Adrenal gland (tissue), 12 donors: ENCODE measurements around the gene ADGRB3. TPM values are rescaled to one million over a fixed set of nuclear protein-coding genes. Genes with fewer than 3 reads are reported as not detected.
A peak's percentile ranks its signal among the peaks of the same experiment; 100 is the strongest.

ENCODE experiments used
- DNase-seq, 7 donors: peaks; one replicate each; pipeline ENCODE4 v3.0.0-alpha.2; 2019 to 2020
- H3K27ac ChIP-seq, 5 donors: fragments of 200-600 bp; sonication (generic) in 4 of 5; 1 replicate in 3 of 5; 2 replicates in 2 of 5; pipeline versions ENCODE4 v1.5.1 to v1.8.0; 2016 to 2020; ENCODE audit warnings: mild to moderate bottlenecking in 1 of 5
- H3K27me3 ChIP-seq: fragments of 200-600 bp; 2 replicates; pipeline ENCODE4 v1.8.0; 2021
- H3K36me3 ChIP-seq, 2 donors: fragments of 200-600 bp; replicated peaks in 1 of 2; 1 replicate in 1 of 2; 2 replicates in 1 of 2; pipeline versions ENCODE4 v1.5.1 to v1.8.0; 2018 to 2022
- H3K4me1 ChIP-seq, 2 donors: fragments of 200-600 bp; replicated peaks in 1 of 2; 1 replicate in 1 of 2; 2 replicates in 1 of 2; pipeline versions ENCODE4 v1.5.1 to v1.8.0; 2018 to 2021
- H3K4me3 ChIP-seq, 4 donors: fragments of 200-600 bp; sonication (generic) in 3 of 4; one replicate each; pipeline ENCODE4 v1.5.1; 2016 to 2018
- H3K9me3 ChIP-seq, 3 donors: fragments of 200-600 bp; sonication (generic) in 1 of 3; replicated peaks in 1 of 3; 1 replicate in 2 of 3; 2 replicates in 1 of 3; pipeline versions ENCODE4 v1.5.1 to v1.8.0; 2016 to 2021
- CTCF ChIP-seq, 6 experiments: fragments of 450-650 bp in 4 of 6; fragments of 200-600 bp in 2 of 6; sonication (generic) in 1 of 6; IDR thresholded peaks; 1 replicate in 5 of 6; 2 replicates in 1 of 6; pipeline versions ENCODE4 v1.5.1 to v1.8.0; 2016 to 2021; ENCODE audit warnings: antibody characterized with exemption in 6 of 6, mild to moderate bottlenecking in 2 of 6, moderate library complexity in 1 of 6
- POLR2A ChIP-seq, 2 donors: fragments of 450-650 bp; IDR thresholded peaks; one replicate each; pipeline ENCODE4 v1.6.1; 2017; ENCODE audit warnings: antibody characterized with exemption in 2 of 2, mild to moderate bottlenecking in 2 of 2, moderate library complexity in 1 of 2
- WGBS, 4 donors: extraction: QIAGEN DNeasy Blood & Tissue Kit in 2 of 4; methylation state at CpG; one replicate each; pipeline versions ENCODE4 v1.1.5 to v1.1.7; 2013 to 2017; 5-methylcytosine and 5-hydroxymethylcytosine counted together
- intact Hi-C, 2 donors: fragments of 100-400 bp; cut with DNase I; formaldehyde crosslinking; loops; one replicate each; pipeline versions ENCODE4 v1.14.1 to v1.15.0; 2022 to 2023
- polyA plus RNA-seq, 3 donors: library from polyadenylated mRNA; stranded (reverse); fragments of 200-250 nt in 2 of 3; fragments of 350-450 nt in 1 of 3; fragmentation: Illumina TruSeq in 1 of 3; extraction: RNeasy Lipid Tissue Mini Kit (QIAGEN cat#74804) in 1 of 3; gene quantifications; one replicate each; pipeline ENCODE4 v1.2.3, GENCODE V29; 2013 to 2014
- total RNA-seq, 9 donors: library from RNA; depleted of rRNA in 4 of 9; stranded (reverse); fragments of >200 nt in 4 of 9; fragments of 120-200 nt in 1 of 9; fragmentation: NEBNext Ultra II Directional in 1 of 9; extraction: Animal tissue kit (Norgen Biotek cat#: 25700) in 1 of 9; gene quantifications; one replicate each; pipeline versions ENCODE4 v1.1.0 to v1.2.4, GENCODE V29; 2013 to 2023
- donor health status: healthy with polysubstance abuse.
- donor health status: Bipolar disorder and iron deficiency.
- donor health status: DM: yes; HTN: yes; CAD: no.
- donor health status: DM: no; HTN: no; CAD: no.
- donor health status: DM: no; HTN: no; CAD: no.
- donor health status: DM: yes; HTN: yes; CAD: no.

ADGRB3 gene
- total and polyA plus RNA-seq, 12 donors: 1.3 to 9.0 (median 3.1) TPM

GRCh38 chr6:68727699-68728098, 92.6 kb downstream of the ADGRB3 start:
- intact Hi-C loops: no loop called here
- no peak for DNase-seq
- TF ChIP-seq POLR2A (IDR thresholded peaks at IDR 0.05) (no peak), CTCF (IDR thresholded peaks at IDR 0.05) (no peak)

GRCh38 chr6:68728159-68728979, 93.3 kb downstream of the ADGRB3 start:
- Histone ChIP-seq H3K27ac (no peak overlapping the region), H3K36me3 (no peaks in the 10 kb centered on the region), H3K27me3 (no peaks in the 10 kb centered on the region), H3K9me3 (no peaks in the 10 kb centered on the region), H3K4me3 (no peak overlapping the region), H3K4me1 (peaks cover 0 to 17% of the 10 kb centered on the region in 2 donors)
- peak in 1 of 7 donors; percentile 11 for DNase-seq
- 35 to 55% (median 38%) methylated on average over 5 of the region's 5 CpGs for WGBS, 4 donors
- no peak for TF ChIP-seq CTCF (IDR thresholded peaks at IDR 0.05)
- no peak for TF ChIP-seq POLR2A (IDR thresholded peaks at IDR 0.05)
- intact Hi-C loops: no loop called here

More at GRCh38 chr6:68727699-68728098, 92.6 kb downstream of the ADGRB3 start:
- no peak overlapping the region for H3K4me3 ChIP-seq
- WGBS, 4 donors: 35 to 55% (median 52%) methylated on average over 1 of the region's 1 CpG
- H3K9me3 ChIP-seq: no peaks in the 10 kb centered on the region
- H3K36me3 ChIP-seq: no peaks in the 10 kb centered on the region
- H3K27me3 ChIP-seq: no peaks in the 10 kb centered on the region
- no peak overlapping the region for H3K27ac ChIP-seq
- peaks cover 0 to 17% of the 10 kb centered on the region in 2 donors for H3K4me1 ChIP-seq

GRCh38 chr6:68729377-68729903, 94.4 kb downstream of the ADGRB3 start:
- Histone ChIP-seq H3K27me3 (no peaks in the 10 kb centered on the region), H3K9me3 (no peaks in the 10 kb centered on the region), H3K4me3 (no peak overlapping the region), H3K4me1 (peaks cover 0 to 17% of the 10 kb centered on the region in 2 donors), H3K36me3 (no peaks in the 10 kb centered on the region), H3K27ac (no peak overlapping the region)
- no peak for DNase-seq
- no peak for TF ChIP-seq POLR2A (IDR thresholded peaks at IDR 0.05)
- no peak for TF ChIP-seq CTCF (IDR thresholded peaks at IDR 0.05)
- intact Hi-C loops: no loop called here
- 64 to 83% (median 74%) methylated on average over 5 of the region's 5 CpGs for WGBS, 4 donors

GRCh38 chr6:68730291-68731054, 95.4 kb downstream of the ADGRB3 start:
- no peak for TF ChIP-seq CTCF (IDR thresholded peaks at IDR 0.05)
- TF ChIP-seq POLR2A (IDR thresholded peaks at IDR 0.05): no peak
- no peak overlapping the region for H3K27ac ChIP-seq
- H3K4me3 ChIP-seq: no peak overlapping the region
- no peaks in the 10 kb centered on the region for H3K36me3 ChIP-seq
- no peaks in the 10 kb centered on the region for H3K9me3 ChIP-seq
- no peak for DNase-seq
- intact Hi-C loops: no loop called here
- WGBS, 4 donors: 61 to 87% (median 82%) methylated on average over 5 of the region's 5 CpGs
- H3K4me1 ChIP-seq: peaks cover 0 to 17% of the 10 kb centered on the region in 2 donors
- no peaks in the 10 kb centered on the region for H3K27me3 ChIP-seq
